Esophagus (tissue), 2 donors: Measurements from ENCODE around the gene WFDC12. TPM values are rescaled to one million over a fixed set of nuclear protein-coding genes. Genes with fewer than 3 reads are reported as not detected.
"Not testable (repeated sequence)": the region's sequence is repeated elsewhere in the genome, so short reads cannot be mapped to it uniquely, and the experiment has no call there.

ENCODE experiments used
- H3K27ac ChIP-seq, 2 donors: one replicate each; pipeline ENCODE4 v1.5.1; 2013; ENCODE audit warnings: low read depth in 2 of 2, mild to moderate bottlenecking in 2 of 2, inconsistent platforms in 1 of 2, low read length in 1 of 2, moderate library complexity in 1 of 2
- H3K27me3 ChIP-seq, 2 donors: one replicate each; pipeline ENCODE4 v1.6.1; 2013; ENCODE audit warnings: low read length in 2 of 2, control low read depth in 1 of 2, mild to moderate bottlenecking in 1 of 2; ENCODE audit not compliant: insufficient read depth in 2 of 2, control insufficient read depth in 1 of 2
- H3K36me3 ChIP-seq, 2 donors: one replicate each; pipeline ENCODE4 v1.6.1; 2013; ENCODE audit warnings: low read length in 1 of 2; ENCODE audit not compliant: control insufficient read depth in 2 of 2, insufficient read depth in 2 of 2
- H3K4me1 ChIP-seq, 2 donors: one replicate each; pipeline ENCODE4 v1.6.1; 2013; ENCODE audit warnings: low read length in 1 of 2; ENCODE audit not compliant: control insufficient read depth in 2 of 2, insufficient read depth in 2 of 2
- H3K4me3 ChIP-seq, 2 donors: one replicate each; pipeline ENCODE4 v1.5.1; 2013; ENCODE audit warnings: low read length in 2 of 2, mild to moderate bottlenecking in 2 of 2, low read depth in 1 of 2, moderate library complexity in 1 of 2
- H3K9me3 ChIP-seq, 2 donors: one replicate each; pipeline ENCODE4 v1.6.1; 2013; ENCODE audit warnings: mild to moderate bottlenecking in 2 of 2, low read depth in 1 of 2, low read length in 1 of 2, moderate library complexity in 1 of 2; ENCODE audit not compliant: control insufficient read depth in 2 of 2, insufficient read depth in 1 of 2
- WGBS, 2 donors: extraction: QIAGEN DNeasy Blood & Tissue Kit; methylation state at CpG; one replicate each; pipeline ENCODE4 v1.1.7; 2013; 5-methylcytosine and 5-hydroxymethylcytosine counted together
- polyA plus RNA-seq, 2 donors: library from polyadenylated mRNA; stranded (reverse); fragments of 200-250 nt; gene quantifications; one replicate each; pipeline ENCODE4 v1.2.3, GENCODE V29; 2013
- donor health status: healthy with polysubstance abuse.
- donor health status: Bipolar disorder and iron deficiency.

Gene WFDC12
- polyA plus RNA-seq, 2 donors = 2.2 to 4.3 TPM

DNA sequence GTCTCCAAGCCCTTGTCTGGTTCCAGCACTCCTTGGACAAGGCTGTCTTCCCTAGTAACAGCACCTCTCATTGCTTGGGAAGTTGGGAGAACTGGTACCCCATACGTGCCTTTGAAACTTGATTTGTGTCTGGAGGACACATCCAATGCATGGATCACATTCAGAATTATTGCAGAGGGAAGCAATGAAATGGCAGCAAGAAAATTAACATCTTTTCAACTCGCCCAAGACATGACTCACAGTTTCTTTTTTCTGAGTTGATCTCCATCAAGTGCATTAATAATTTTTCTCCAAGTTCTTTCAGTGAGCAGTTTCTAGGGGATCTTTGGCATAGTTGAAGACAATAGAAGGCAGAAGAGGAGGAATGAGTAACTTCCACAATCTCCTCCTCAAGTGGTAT, 28.1 kb upstream of the WFDC12 start:
- Histone ChIP-seq H3K27me3 (no peaks in the 10 kb centered on the region), H3K4me1 (no peaks in the 10 kb centered on the region), H3K4me3 (no peak overlapping the region), H3K27ac (no peak overlapping the region), H3K36me3 (no peaks in the 10 kb centered on the region), H3K9me3 (no peaks in the 10 kb centered on the region)
- WGBS, 2 donors = 46 to 55% methylated on average over 2 of the region's 2 CpGs

DNA sequence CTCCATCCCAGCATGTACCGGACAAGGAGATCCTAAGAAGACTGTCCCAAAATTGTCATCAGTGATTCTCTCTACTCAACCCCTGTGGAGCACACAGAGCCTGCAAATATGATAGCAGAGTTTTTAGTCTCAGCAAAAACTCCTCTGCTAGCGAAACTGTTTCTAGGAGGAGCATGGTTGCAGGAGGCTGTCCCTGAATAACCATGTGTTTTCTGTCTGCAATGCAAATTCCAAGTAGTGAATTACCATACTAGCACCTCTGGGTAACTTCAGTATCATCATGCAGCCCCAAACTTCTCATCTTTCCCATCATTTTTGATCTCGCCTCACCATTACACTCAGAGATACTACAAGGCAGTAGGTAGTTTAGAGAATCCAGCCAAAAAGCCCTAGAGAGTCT, 24.8 kb upstream of the WFDC12 start:
- no peaks in the 10 kb centered on the region for H3K9me3 ChIP-seq
- no peaks in the 10 kb centered on the region for H3K36me3 ChIP-seq
- H3K27me3 ChIP-seq = no peaks in the 10 kb centered on the region
- 83 to 90% methylated on average over 3 of the region's 3 CpGs for WGBS, 2 donors
- no peak overlapping the region for H3K4me3 ChIP-seq
- H3K27ac ChIP-seq = no peak overlapping the region
- H3K4me1 ChIP-seq = no peaks in the 10 kb centered on the region

DNA sequence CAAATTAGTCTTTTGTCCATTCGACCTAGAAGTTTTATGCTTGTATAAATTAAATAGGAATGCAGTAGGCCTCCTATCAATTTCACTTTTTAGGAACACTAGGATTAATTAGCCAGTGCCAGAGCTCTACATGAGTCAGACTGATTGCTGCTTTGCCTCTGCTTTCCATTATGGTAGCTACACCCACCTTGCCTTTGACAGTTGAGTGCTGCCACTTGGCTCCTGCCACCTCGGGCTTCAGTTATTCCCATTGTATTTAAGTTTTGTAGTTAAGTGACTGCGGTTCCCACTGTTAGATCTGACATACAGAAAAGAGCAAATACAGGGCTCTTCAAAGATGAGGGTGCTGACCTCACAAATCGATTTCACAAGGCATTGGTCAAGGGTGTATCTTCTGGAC, 16.6 kb upstream of the WFDC12 start:
- H3K4me3 ChIP-seq = no peak overlapping the region
- WGBS, 2 donors = 74 to 75% methylated on average over 4 of the region's 4 CpGs

DNA sequence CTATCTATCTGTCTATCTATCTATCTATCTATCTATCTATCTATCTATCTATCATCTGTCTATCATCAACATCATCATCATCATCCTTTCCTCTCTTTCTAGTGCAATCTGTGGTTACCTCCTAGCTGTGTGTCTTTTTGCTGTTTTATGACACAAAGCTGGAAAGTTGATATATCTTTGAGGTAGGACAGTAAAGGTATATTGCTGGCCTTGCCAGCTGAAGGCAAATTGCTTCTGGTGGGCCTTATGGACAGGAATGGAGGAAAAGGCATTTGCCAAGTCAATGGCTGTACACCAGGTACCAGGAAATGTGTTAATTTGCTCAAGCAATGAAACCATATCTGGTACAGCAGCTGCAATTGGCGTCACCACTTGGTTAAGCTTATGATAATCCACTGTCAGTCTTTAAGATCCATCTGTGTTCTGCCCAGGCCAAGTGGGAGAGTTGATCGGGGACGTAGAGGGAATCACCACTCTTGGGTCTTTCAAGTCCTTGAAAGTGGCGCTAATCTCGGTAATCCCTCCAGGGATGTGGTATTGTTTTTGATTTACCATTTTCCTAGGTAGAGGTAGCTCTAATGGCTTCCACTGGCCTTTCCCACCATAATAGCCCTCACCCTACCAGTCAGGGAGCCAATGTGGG, 15.6 kb upstream of the WFDC12 start:
- H3K9me3 ChIP-seq, H3K4me1 ChIP-seq, H3K27ac ChIP-seq, H3K27me3 ChIP-seq, H3K4me3 ChIP-seq, H3K36me3 ChIP-seq: not testable (repeated sequence)
- WGBS, 2 donors = 90 to 92% methylated on average over 5 of the region's 5 CpGs

More for the DNA sequence above, 16.6 kb upstream of the WFDC12 start:
- no peaks in the 10 kb centered on the region for H3K36me3 ChIP-seq
- no peaks in the 10 kb centered on the region for H3K27me3 ChIP-seq
- H3K4me1 ChIP-seq = peaks cover 0 to 3% of the 10 kb centered on the region in 2 donors
- H3K27ac ChIP-seq = no peak overlapping the region
- H3K9me3 ChIP-seq = no peaks in the 10 kb centered on the region

DNA sequence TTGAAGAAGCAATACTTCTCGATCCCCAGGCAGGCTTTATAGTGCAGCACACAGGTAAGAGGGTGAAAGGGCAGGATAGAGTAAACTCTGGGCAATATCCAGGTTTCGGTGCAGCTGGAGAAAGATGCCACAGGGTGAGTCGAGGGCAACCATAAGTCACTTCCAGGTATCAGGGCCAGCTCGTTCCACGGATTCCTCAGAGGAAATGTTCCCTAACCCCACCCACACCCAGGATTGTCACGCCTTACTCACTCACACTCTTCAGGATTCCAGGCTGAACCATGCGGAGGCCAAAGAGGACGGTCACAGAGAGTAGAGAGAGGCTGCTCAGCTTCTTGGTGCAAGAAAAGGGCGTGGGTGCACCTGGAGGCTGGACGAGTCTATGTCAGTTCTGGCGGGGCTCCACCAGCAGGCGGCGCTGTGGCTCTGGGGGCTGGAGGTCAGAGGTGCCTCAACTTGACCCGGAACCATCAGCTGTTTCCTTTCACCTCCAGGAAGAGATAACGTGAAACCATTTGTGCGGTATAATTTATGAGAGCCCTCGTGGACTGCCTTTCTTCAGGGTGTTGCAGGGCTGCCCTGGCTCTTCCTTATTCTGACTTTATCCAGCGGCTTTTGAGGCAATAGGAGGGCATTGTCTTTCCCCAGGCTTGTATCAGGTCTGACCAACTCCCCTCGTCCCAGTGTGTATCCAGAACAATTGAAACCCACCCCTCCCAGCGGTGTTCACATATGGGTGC, 14.5 kb upstream of the WFDC12 start:
- H3K9me3 ChIP-seq = peaks cover 0 to 3% of the 10 kb centered on the region in 2 donors
- WGBS, 2 donors = 31 to 33% methylated on average over 20 of the region's 20 CpGs
- peak overlapping the region in 1 of 2 donors; percentile 6 for H3K27ac ChIP-seq

DNA sequence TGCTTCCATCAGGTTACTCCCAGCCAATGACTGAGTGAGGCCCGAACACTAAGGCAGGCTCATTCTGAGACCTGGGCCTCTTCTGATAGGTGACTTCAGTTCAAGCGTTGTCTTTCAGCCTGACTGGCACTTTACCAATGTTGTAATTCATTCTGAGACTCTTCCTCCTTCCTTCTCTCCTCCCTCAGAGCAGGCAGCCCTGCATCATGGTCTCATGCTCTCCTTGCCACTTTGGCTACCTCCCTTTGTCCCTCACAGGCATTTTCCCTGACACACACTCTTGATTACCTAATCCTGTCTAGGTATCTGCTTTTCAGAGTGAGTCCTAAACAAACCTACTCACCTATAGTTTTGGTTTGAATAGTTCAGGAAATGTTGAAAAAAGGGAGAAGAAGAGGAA, 12.6 kb upstream of the WFDC12 start:
- H3K4me1 ChIP-seq = peaks cover 0 to 3% of the 10 kb centered on the region in 2 donors
- no peak overlapping the region for H3K27ac ChIP-seq
- H3K36me3 ChIP-seq = no peaks in the 10 kb centered on the region
- H3K9me3 ChIP-seq = peaks cover 0 to 3% of the 10 kb centered on the region in 2 donors
- H3K27me3 ChIP-seq = no peaks in the 10 kb centered on the region
- no peak overlapping the region for H3K4me3 ChIP-seq
- WGBS, 2 donors = 70 to 73% methylated on average over 2 of the region's 2 CpGs

More for the DNA sequence above, 14.5 kb upstream of the WFDC12 start:
- H3K36me3 ChIP-seq = no peaks in the 10 kb centered on the region
- H3K27me3 ChIP-seq = no peaks in the 10 kb centered on the region
- H3K4me3 ChIP-seq = no peak overlapping the region
- H3K4me1 ChIP-seq = peaks cover 0 to 3% of the 10 kb centered on the region in 2 donors

DNA sequence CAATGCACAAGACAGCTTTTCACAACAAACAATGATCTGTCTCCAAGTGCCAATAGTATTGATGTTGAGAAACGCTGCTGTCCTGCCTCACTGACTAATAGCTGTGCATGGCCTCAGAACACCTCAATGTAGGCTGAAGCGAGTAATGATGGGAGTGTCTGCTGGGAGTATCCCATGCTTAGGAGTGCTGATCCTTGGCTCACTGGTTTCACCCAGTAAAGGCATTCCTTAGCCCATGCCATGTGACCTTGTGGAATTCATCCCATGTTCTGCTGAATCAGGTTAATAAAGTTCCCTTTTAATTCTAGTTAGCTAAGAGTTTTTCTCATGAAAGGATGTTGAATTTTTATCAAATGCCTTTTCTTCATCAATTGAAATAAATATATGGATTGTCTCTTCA, 3.8 kb upstream of the WFDC12 start:
- Histone ChIP-seq H3K4me1 (no peaks in the 10 kb centered on the region), H3K4me3 (no peak overlapping the region), H3K9me3 (no peaks in the 10 kb centered on the region), H3K27me3 (no peaks in the 10 kb centered on the region), H3K36me3 (no peaks in the 10 kb centered on the region), H3K27ac (no peak overlapping the region)
- 45 to 47% methylated on average over 2 of the region's 2 CpGs for WGBS, 2 donors

DNA sequence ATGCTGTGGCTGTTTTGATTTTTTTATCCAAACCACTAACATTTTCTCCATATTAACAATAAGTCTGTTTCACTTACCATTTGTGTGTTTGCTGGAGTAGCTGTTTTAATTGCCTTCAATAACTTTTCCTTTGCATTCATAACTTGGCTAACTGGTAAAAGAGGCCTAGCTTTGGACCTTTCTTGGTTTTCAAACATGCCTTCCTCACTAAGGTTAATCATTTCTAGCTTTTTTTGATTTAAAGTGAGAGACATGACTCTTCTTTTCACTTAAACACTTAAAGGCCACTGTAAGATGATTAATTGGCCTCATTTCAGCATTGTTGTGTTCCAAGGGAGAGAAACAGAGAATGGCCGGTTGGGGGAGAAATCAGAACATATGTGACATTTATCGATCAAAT, 2.9 kb downstream of the WFDC12 start:
- Histone ChIP-seq H3K9me3 (no peaks in the 10 kb centered on the region), H3K4me3 (no peak overlapping the region), H3K27ac (no peak overlapping the region), H3K27me3 (no peaks in the 10 kb centered on the region), H3K4me1 (no peaks in the 10 kb centered on the region), H3K36me3 (no peaks in the 10 kb centered on the region)
- WGBS, 2 donors = 89 to 92% methylated on average over 2 of the region's 2 CpGs

DNA sequence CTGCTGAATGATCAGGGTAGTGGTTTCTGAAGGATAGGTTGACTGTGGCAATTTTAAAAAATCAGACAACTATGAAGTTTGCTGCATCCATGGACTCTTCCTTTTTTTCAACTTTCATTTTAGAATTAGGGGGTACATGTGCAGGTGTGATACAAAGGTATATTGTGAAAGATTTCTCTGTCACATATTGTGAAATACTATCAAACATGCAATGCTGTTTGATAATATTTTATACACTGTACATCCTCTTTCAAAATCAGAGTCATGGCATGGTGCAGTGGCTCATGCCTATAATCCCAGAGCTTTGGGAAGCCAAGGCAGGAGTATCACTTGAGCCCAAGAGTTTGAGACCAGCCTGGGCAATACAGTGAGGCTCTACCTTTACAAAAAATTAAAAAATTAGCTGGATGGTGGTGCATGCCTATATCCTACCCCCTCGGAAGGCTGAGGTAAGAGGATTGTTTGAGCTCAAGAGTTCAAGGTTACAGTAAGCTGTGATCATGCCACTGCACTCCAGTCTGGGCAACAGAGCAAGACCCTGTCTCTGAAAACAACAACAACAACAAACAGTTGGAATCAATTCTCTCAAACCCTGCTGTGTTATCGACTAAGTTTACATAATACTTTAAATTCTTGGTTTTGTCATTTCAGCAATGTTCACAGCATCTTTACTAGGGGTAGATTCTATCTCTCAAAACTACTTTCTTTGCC, 4.6 kb downstream of the WFDC12 start:
- Histone ChIP-seq H3K27ac (no peak overlapping the region), H3K9me3 (no peaks in the 10 kb centered on the region), H3K4me1 (peaks cover 0 to 2% of the 10 kb centered on the region in 2 donors), H3K27me3 (no peaks in the 10 kb centered on the region), H3K4me3 (no peak overlapping the region), H3K36me3 (no peaks in the 10 kb centered on the region)
- 82 to 86% methylated on average over 2 of the region's 2 CpGs for WGBS, 2 donors
